Trophoblast cell (in vitro differentiated cells and primary cell): ENCODE results near the gene ZDHHC14.

Source experiments
- DNase-seq, 2 donors: peaks; one replicate each; pipeline ENCODE4 v3.0.0-alpha.2; 2016
- H2AFZ ChIP-seq: 2 replicates; pipeline ENCODE4 v1.6.1; 2013; ENCODE audit warnings: low read length, moderate library complexity, mild to moderate bottlenecking; ENCODE audit not compliant: insufficient read depth, poor library complexity
- H2AK5ac ChIP-seq: 2 replicates; pipeline ENCODE4 v1.6.1; 2013; ENCODE audit warnings: mild to moderate bottlenecking, low read length
- H2BK120ac ChIP-seq: 2 replicates; pipeline ENCODE4 v1.6.1; 2013; ENCODE audit warnings: low read length, mild to moderate bottlenecking, moderate library complexity; ENCODE audit not compliant: insufficient read depth, poor library complexity
- H2BK12ac ChIP-seq: 2 replicates; pipeline ENCODE4 v1.6.1; 2013; ENCODE audit warnings: mild to moderate bottlenecking, low read length, moderate library complexity
- H2BK5ac ChIP-seq: 2 replicates; pipeline ENCODE4 v1.6.1; 2013; ENCODE audit warnings: low read length, low read depth, moderate library complexity, mild to moderate bottlenecking; ENCODE audit not compliant: poor library complexity
- H3K14ac ChIP-seq: 2 replicates; pipeline ENCODE4 v1.6.1; 2013; ENCODE audit warnings: mild to moderate bottlenecking, low read length
- H3K18ac ChIP-seq: 2 replicates; pipeline ENCODE4 v1.6.1; 2013; ENCODE audit warnings: mild to moderate bottlenecking, low read length
- H3K23ac ChIP-seq: 2 replicates; pipeline ENCODE4 v1.6.1; 2013; ENCODE audit warnings: low read length
- H3K27ac ChIP-seq: 2 replicates; pipeline ENCODE4 v1.5.1; 2013; ENCODE audit warnings: low read depth, mild to moderate bottlenecking, inconsistent platforms, low read length, moderate library complexity
- H3K27me3 ChIP-seq: 2 replicates; pipeline ENCODE4 v1.6.1; 2013; ENCODE audit warnings: inconsistent platforms, mild to moderate bottlenecking, low read length, moderate library complexity; ENCODE audit not compliant: insufficient read depth
- H3K36me3 ChIP-seq, 2 experiments: 1 replicate in 1 of 2; 2 replicates in 1 of 2; pipeline ENCODE4 v1.6.1; 2013; ENCODE audit warnings: low read length in 2 of 2, mild to moderate bottlenecking in 2 of 2, moderate library complexity in 1 of 2; ENCODE audit not compliant: insufficient read depth in 2 of 2, control insufficient read depth in 1 of 2
- H3K4ac ChIP-seq: 2 replicates; pipeline ENCODE4 v1.6.1; 2013; ENCODE audit warnings: low read depth, mild to moderate bottlenecking, low read length, moderate library complexity
- H3K4me1 ChIP-seq, 2 experiments: 1 replicate in 1 of 2; 2 replicates in 1 of 2; pipeline ENCODE4 v1.6.1; 2013; ENCODE audit warnings: low read length in 2 of 2, mild to moderate bottlenecking in 2 of 2, moderate library complexity in 1 of 2; ENCODE audit not compliant: insufficient read depth in 2 of 2, control insufficient read depth in 1 of 2
- H3K4me2 ChIP-seq: 2 replicates; pipeline ENCODE4 v1.6.1; 2013; ENCODE audit warnings: inconsistent platforms, mild to moderate bottlenecking, low read length, moderate library complexity
- H3K4me3 ChIP-seq: 2 replicates; pipeline ENCODE4 v1.5.1; 2013; ENCODE audit warnings: mild to moderate bottlenecking, low read depth, low read length, inconsistent platforms
- H3K79me1 ChIP-seq: one replicate; pipeline ENCODE4 v1.6.1; 2013; ENCODE audit warnings: low read length
- H3K79me2 ChIP-seq: 2 replicates; pipeline ENCODE4 v1.6.1; 2013; ENCODE audit warnings: low read length, mild to moderate bottlenecking; ENCODE audit not compliant: control insufficient read depth, insufficient read depth, poor library complexity
- H3K9ac ChIP-seq: 2 replicates; pipeline ENCODE4 v1.6.1; 2013; ENCODE audit warnings: mild to moderate bottlenecking, low read length
- H3K9me3 ChIP-seq: 2 replicates; pipeline ENCODE4 v1.6.1; 2013; ENCODE audit warnings: low read depth, mild to moderate bottlenecking, control low read depth, inconsistent platforms, low read length; ENCODE audit not compliant: insufficient read depth
- H4K12ac ChIP-seq: 2 replicates; pipeline ENCODE4 v1.6.1; 2013; ENCODE audit warnings: low read depth, mild to moderate bottlenecking, low read length, moderate library complexity
- H4K8ac ChIP-seq: 2 replicates; pipeline ENCODE4 v1.6.1; 2013; ENCODE audit warnings: low read depth, mild to moderate bottlenecking, low read length, moderate library complexity
- H4K91ac ChIP-seq: one replicate; pipeline ENCODE4 v1.6.1; 2013; ENCODE audit warnings: low read depth, mild to moderate bottlenecking, low read length, moderate library complexity
- WGBS: extraction: QIAGEN DNeasy Blood & Tissue Kit; methylation state at CpG from one replicate; pipeline ENCODE4 v1.1.7; 2013; ENCODE audit warnings: missing lambda C conversion rate; ENCODE audit not compliant: insufficient read length, insufficient coverage; ENCODE audit errors: extremely low coverage; 5-methylcytosine and 5-hydroxymethylcytosine counted together

ZDHHC14 gene

DNA sequence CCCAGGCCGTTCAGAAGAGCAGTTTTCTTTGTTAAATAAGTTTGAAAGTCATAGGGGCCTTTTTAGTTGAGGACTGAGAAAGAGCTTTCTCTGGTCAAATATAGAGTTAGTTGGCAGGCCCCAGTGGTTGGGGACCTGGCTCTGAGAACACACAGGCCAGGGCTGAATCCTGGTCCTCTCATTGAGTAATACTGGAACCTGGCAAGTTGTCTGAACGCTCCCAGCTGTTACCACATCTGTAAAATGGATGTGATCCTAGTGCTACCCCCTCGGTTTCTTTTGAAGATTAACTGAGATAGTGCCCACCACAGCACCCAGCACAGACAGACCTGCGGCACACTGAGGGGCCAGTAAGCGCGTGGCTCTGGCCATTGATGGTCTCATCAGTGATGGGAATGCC lies 215.5 kb downstream of the ZDHHC14 start:
- Histone ChIP-seq H3K23ac (no peak overlapping the region), H3K36me3 (no peaks in the 10 kb centered on the region), H3K79me2 (no peaks in the 10 kb centered on the region), H4K91ac (no peak overlapping the region), H3K4ac (no peak overlapping the region), H3K18ac (no peak overlapping the region), H2BK5ac (no peak overlapping the region), H2BK12ac (no peak overlapping the region), H4K8ac (no peak overlapping the region), H2BK120ac (no peak overlapping the region), H3K9ac (no peak overlapping the region), H4K12ac (no peak overlapping the region), H3K79me1 (no peaks in the 10 kb centered on the region), H3K4me1 (peaks cover 2% of the 10 kb centered on the region in 2 experiments), H3K27ac (no peak overlapping the region), H3K14ac (no peak overlapping the region), H3K9me3 (no peaks in the 10 kb centered on the region), H3K4me3 (no peak overlapping the region), H2AK5ac (no peak overlapping the region), H2AFZ (no peak overlapping the region), H3K4me2 (no peak overlapping the region), H3K27me3 (no peaks in the 10 kb centered on the region)
- WGBS, result no CpG with 5 or more reads among the region's 6 CpGs
- no peak for DNase-seq

DNA sequence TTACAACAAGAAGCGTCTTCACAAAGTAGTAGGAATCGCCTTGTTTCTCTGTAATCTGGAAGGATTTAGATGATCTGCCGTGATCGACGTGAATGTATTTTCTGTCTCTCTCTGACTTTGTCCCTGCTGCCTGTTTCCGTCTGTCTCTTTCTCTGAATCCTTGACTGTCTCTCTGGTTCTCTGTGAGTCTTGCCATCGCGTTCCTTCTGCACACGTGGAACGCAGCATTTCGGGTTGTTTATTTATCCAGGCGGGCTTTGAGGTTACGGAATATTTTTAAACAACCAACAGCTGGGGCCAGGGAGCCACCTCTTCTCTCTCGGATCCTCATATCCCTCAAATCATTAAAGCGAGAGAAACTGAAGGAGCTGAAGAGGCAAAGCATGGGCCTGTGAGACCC lies 215.9 kb downstream of the ZDHHC14 start:
- H3K23ac ChIP-seq, result no peak overlapping the region

GRCh38 chr6:157597461-157598312 lies 216.7 kb downstream of the ZDHHC14 start:
- H2AK5ac ChIP-seq, result no peak overlapping the region
- H3K79me1 ChIP-seq, result no peaks in the 10 kb centered on the region

More for the DNA sequence above, 215.9 kb downstream of the ZDHHC14 start:
- H3K18ac ChIP-seq, result no peak overlapping the region
- no peaks in the 10 kb centered on the region for H3K79me2 ChIP-seq
- no peak overlapping the region for H2BK12ac ChIP-seq
- no peak overlapping the region for H2BK5ac ChIP-seq
- H3K9me3 ChIP-seq, result no peaks in the 10 kb centered on the region
- WGBS, result no CpG with 5 or more reads among the region's 15 CpGs
- H2BK120ac ChIP-seq, result no peak overlapping the region
- no peak overlapping the region for H3K4me2 ChIP-seq
- peak overlapping the region; percentile 35 for H3K9ac ChIP-seq
- no peak overlapping the region for H3K4me3 ChIP-seq
- no peak overlapping the region for H3K14ac ChIP-seq
- no peak overlapping the region for H3K27ac ChIP-seq
- H3K4me1 ChIP-seq, result peaks cover 2% of the 10 kb centered on the region in 2 experiments
- no peak overlapping the region for H4K8ac ChIP-seq
- H2AFZ ChIP-seq, result no peak overlapping the region
- DNase-seq, result no peak
- H2AK5ac ChIP-seq, result no peak overlapping the region
- no peak overlapping the region for H4K91ac ChIP-seq
- no peak overlapping the region for H4K12ac ChIP-seq
- H3K27me3 ChIP-seq, result no peaks in the 10 kb centered on the region
- H3K79me1 ChIP-seq, result no peaks in the 10 kb centered on the region
- no peaks in the 10 kb centered on the region for H3K36me3 ChIP-seq
- H3K4ac ChIP-seq, result no peak overlapping the region

DNA sequence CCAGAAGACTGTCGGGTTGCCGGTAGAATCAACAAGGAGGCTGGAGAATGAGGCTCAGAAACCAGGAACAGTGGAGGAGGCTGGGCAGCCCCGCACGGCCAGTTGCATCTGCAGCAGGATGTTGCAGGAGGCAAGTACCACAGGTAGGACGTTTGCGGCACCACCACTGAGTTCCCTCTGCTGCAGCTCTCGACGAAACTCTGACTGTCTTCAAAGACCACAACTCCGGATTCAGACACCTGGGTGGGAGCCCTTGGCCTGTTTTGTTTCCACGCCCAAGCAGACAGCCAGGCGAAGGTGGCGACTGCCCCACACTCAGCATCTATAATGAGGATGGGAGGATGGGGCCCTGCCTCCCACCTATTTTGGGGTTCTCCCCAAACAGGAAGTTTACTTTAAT lies 218.2 kb downstream of the ZDHHC14 start:
- H2BK120ac ChIP-seq, result no peak overlapping the region
- no peak overlapping the region for H4K91ac ChIP-seq
- no peaks in the 10 kb centered on the region for H3K9me3 ChIP-seq
- no peaks in the 10 kb centered on the region for H3K79me2 ChIP-seq
- no peaks in the 10 kb centered on the region for H3K27me3 ChIP-seq
- no peak overlapping the region for H3K4me2 ChIP-seq
- H4K8ac ChIP-seq, result no peak overlapping the region
- no peak overlapping the region for H3K27ac ChIP-seq
- no peaks in the 10 kb centered on the region for H3K79me1 ChIP-seq
- no peaks in the 10 kb centered on the region for H3K36me3 ChIP-seq
- no peak for DNase-seq
- H2BK5ac ChIP-seq, result no peak overlapping the region
- H3K9ac ChIP-seq, result no peak overlapping the region
- no peak overlapping the region for H2AFZ ChIP-seq
- H2BK12ac ChIP-seq, result no peak overlapping the region
- H3K18ac ChIP-seq, result no peak overlapping the region
- WGBS, result no CpG with 5 or more reads among the region's 12 CpGs
- H4K12ac ChIP-seq, result no peak overlapping the region
- H3K4ac ChIP-seq, result no peak overlapping the region
- no peak overlapping the region for H3K14ac ChIP-seq
- H3K23ac ChIP-seq, result no peak overlapping the region
- no peak overlapping the region for H2AK5ac ChIP-seq
- H3K4me1 ChIP-seq, result peaks cover 2% of the 10 kb centered on the region in 2 experiments
- H3K4me3 ChIP-seq, result no peak overlapping the region

More at GRCh38 chr6:157597461-157598312, 216.7 kb downstream of the ZDHHC14 start:
- H4K8ac ChIP-seq, result no peak overlapping the region
- H3K4ac ChIP-seq, result no peak overlapping the region
- H3K4me2 ChIP-seq, result no peak overlapping the region
- no peak overlapping the region for H3K4me3 ChIP-seq
- H3K9ac ChIP-seq, result no peak overlapping the region
- no peak overlapping the region for H4K12ac ChIP-seq
- H3K36me3 ChIP-seq, result no peaks in the 10 kb centered on the region
- no peaks in the 10 kb centered on the region for H3K9me3 ChIP-seq
- no peak overlapping the region for H2BK5ac ChIP-seq
- no peak overlapping the region for H3K18ac ChIP-seq
- H3K79me2 ChIP-seq, result no peaks in the 10 kb centered on the region
- no CpG with 5 or more reads among the region's 9 CpGs for WGBS
- DNase-seq, result peak; percentile 29 to 73
- no peak overlapping the region for H2BK12ac ChIP-seq
- H3K27me3 ChIP-seq, result no peaks in the 10 kb centered on the region
- H3K14ac ChIP-seq, result no peak overlapping the region
- no peak overlapping the region for H2BK120ac ChIP-seq
- no peak overlapping the region for H2AFZ ChIP-seq
- H3K4me1 ChIP-seq, result peaks cover 2% of the 10 kb centered on the region in 2 experiments
- H4K91ac ChIP-seq, result no peak overlapping the region
- no peak overlapping the region for H3K23ac ChIP-seq
- no peak overlapping the region for H3K27ac ChIP-seq
